H1 (cell line): ENCODE data around the gene UBE2O. TPM values are rescaled to one million over a fixed set of nuclear protein-coding genes. Genes with fewer than 3 reads are reported as not detected.

Source experiments
- CTCF ChIA-PET: fragments of 300-600 bp; sonication (Branson Sonifier 250); formaldehyde crosslinking; loops from one replicate; lab custom pipeline; 2021; ENCODE audit not compliant: partially characterized antibody; lab: Charles Lee
- POLR2A ChIA-PET: fragments of 300-600 bp; sonication (Branson Sonifier 250); formaldehyde crosslinking; loops from one replicate; lab custom pipeline; 2021; ENCODE audit warnings: inconsistent platforms; ENCODE audit not compliant: partially characterized antibody; lab: Charles Lee
- DNase-seq, 2 experiments: peaks; one replicate each; pipeline versions ENCODE4 v3.0.0 to v3.0.0-alpha.2; 2010 to 2022; ENCODE audit warnings: low spot score in 2 of 2, low read depth in 1 of 2, mixed read lengths in 1 of 2
- FAIRE-seq: peaks from 2 replicates; lab custom pipeline; 2011; peaks lifted over from hg19 to GRCh38; lab: Jason Lieb, UNC
- H2AFZ ChIP-seq: 2 replicates; pipeline ENCODE4 v1.8.1; 2012; ENCODE audit warnings: low read length, inconsistent platforms
- H2AK5ac ChIP-seq: 2 replicates; pipeline ENCODE4 v1.6.1; 2013; ENCODE audit warnings: low read depth, low read length
- H2BK120ac ChIP-seq: replicated peaks from 2 replicates; pipeline ENCODE3; 2013; ENCODE audit warnings: low read depth, low read length, inconsistent platforms
- H2BK12ac ChIP-seq: 2 replicates; pipeline ENCODE4 v1.6.1; 2013; ENCODE audit warnings: low read depth, low read length
- H2BK15ac ChIP-seq: 2 replicates; pipeline ENCODE4 v1.6.1; 2013; ENCODE audit warnings: low read length
- H2BK20ac ChIP-seq: 2 replicates; pipeline ENCODE4 v1.6.1; 2013; ENCODE audit warnings: low read length
- H2BK5ac ChIP-seq: 2 replicates; pipeline ENCODE4 v1.6.1; 2013; ENCODE audit warnings: low read depth, low read length
- H3K14ac ChIP-seq: 2 replicates; pipeline ENCODE4 v1.6.1; 2013; ENCODE audit warnings: inconsistent platforms; ENCODE audit not compliant: insufficient read length
- H3K18ac ChIP-seq: 2 replicates; pipeline ENCODE4 v1.6.1; 2013; ENCODE audit warnings: low read length; ENCODE audit errors: extremely low read depth
- H3K23ac ChIP-seq: 2 replicates; pipeline ENCODE4 v1.6.1; 2013; ENCODE audit warnings: inconsistent platforms; ENCODE audit not compliant: insufficient read length
- H3K23me2 ChIP-seq: 2 replicates; pipeline ENCODE4 v1.6.1; 2013; ENCODE audit warnings: low read depth, low read length
- H3K27ac ChIP-seq: 2 replicates; pipeline ENCODE4 v1.6.1; 2011; ENCODE audit warnings: low read depth, low read length, inconsistent platforms
- H3K27me3 ChIP-seq, 4 experiments: replicated peaks in 1 of 4; 1 replicate in 1 of 4; 2 replicates in 3 of 4; pipeline versions ENCODE4 v1.6.1 to v1.8.1; 2011 to 2013; ENCODE audit warnings: low read length in 3 of 4, mild to moderate bottlenecking in 3 of 4, inconsistent platforms in 2 of 4, mixed read lengths in 2 of 4, moderate library complexity in 1 of 4; ENCODE audit not compliant: control insufficient read depth in 3 of 4, insufficient read depth in 3 of 4; ENCODE audit errors: extremely low read depth in 1 of 4
- H3K36me3 ChIP-seq, 4 experiments: 2 replicates each; pipeline versions ENCODE4 v1.6.1 to v1.8.1; 2011 to 2013; ENCODE audit warnings: mild to moderate bottlenecking in 4 of 4, low read length in 3 of 4, moderate library complexity in 2 of 4, control low read depth in 1 of 4, inconsistent platforms in 1 of 4; ENCODE audit not compliant: insufficient read depth in 4 of 4, control insufficient read depth in 2 of 4
- H3K4ac ChIP-seq: replicated peaks from 2 replicates; pipeline ENCODE3; 2013; ENCODE audit warnings: low read length, low read depth, mixed read lengths, inconsistent platforms; ENCODE audit not compliant: insufficient read length
- H3K4me1 ChIP-seq, 4 experiments: replicated peaks in 1 of 4; 1 replicate in 1 of 4; 2 replicates in 3 of 4; pipeline versions ENCODE4 v1.6.1 to v1.8.1; 2011 to 2013; ENCODE audit warnings: low read length in 3 of 4, inconsistent platforms in 2 of 4, mixed read lengths in 1 of 4; ENCODE audit not compliant: insufficient read depth in 4 of 4, control insufficient read depth in 3 of 4
- H3K4me2 ChIP-seq, 2 experiments: 2 replicates each; pipeline versions ENCODE4 v1.6.1 to v1.8.1; 2011 to 2013; ENCODE audit warnings: low read depth in 2 of 2, low read length in 2 of 2, control low read depth in 1 of 2, inconsistent platforms in 1 of 2, mild to moderate bottlenecking in 1 of 2; ENCODE audit not compliant: insufficient read depth in 1 of 2
- H3K4me3 ChIP-seq, 4 experiments: fragments of 200-600, 300-600 bp in 1 of 4; sonication (generic), shearing (Covaris generic), sonication (Bioruptor Twin) in 1 of 4; 2 replicates each; pipeline versions ENCODE4 v1.5.1 to v1.8.1; 2011 to 2016; ENCODE audit warnings: low read length in 4 of 4, low read depth in 3 of 4, control low read depth in 2 of 4, inconsistent platforms in 2 of 4, mild to moderate bottlenecking in 2 of 4, mixed read lengths in 1 of 4, moderate library complexity in 1 of 4; ENCODE audit not compliant: insufficient read depth in 2 of 4; ENCODE audit errors: extremely low read depth in 1 of 4
- H3K56ac ChIP-seq: replicated peaks from 2 replicates; pipeline ENCODE3; 2013; ENCODE audit warnings: low read depth, mild to moderate bottlenecking, mixed read lengths, low read length, inconsistent platforms; ENCODE audit not compliant: insufficient read length
- H3K79me1 ChIP-seq: 2 replicates; pipeline ENCODE4 v1.6.1; 2013; ENCODE audit warnings: low read depth, low read length, control low read depth
- H3K79me2 ChIP-seq, 2 experiments: 2 replicates each; pipeline versions ENCODE4 v1.6.1 to v1.8.1; 2012 to 2013; ENCODE audit warnings: low read length in 2 of 2, mild to moderate bottlenecking in 2 of 2, inconsistent platforms in 1 of 2; ENCODE audit not compliant: insufficient read depth in 2 of 2, control insufficient read depth in 1 of 2
- H3K9ac ChIP-seq, 4 experiments: replicated peaks in 1 of 4; 1 replicate in 1 of 4; 2 replicates in 3 of 4; pipeline versions ENCODE4 v1.6.1 to v1.8.1; 2011 to 2013; ENCODE audit warnings: low read depth in 3 of 4, low read length in 3 of 4, control low read depth in 2 of 4, mild to moderate bottlenecking in 2 of 4, moderate library complexity in 2 of 4, inconsistent platforms in 1 of 4; ENCODE audit errors: extremely low read depth in 1 of 4
- H3K9me3 ChIP-seq, 2 experiments: 2 replicates each; pipeline versions ENCODE4 v1.6.1 to v1.8.1; 2012 to 2013; ENCODE audit warnings: mild to moderate bottlenecking in 2 of 2, moderate library complexity in 2 of 2, control low read depth in 1 of 2, inconsistent platforms in 1 of 2, low read depth in 1 of 2, low read length in 1 of 2, mixed read lengths in 1 of 2; ENCODE audit not compliant: insufficient read depth in 2 of 2
- H4K20me1 ChIP-seq, 2 experiments: replicated peaks in 1 of 2; 2 replicates each; pipeline versions ENCODE3 to v1.8.1; 2011 to 2013; ENCODE audit warnings: inconsistent platforms in 2 of 2, low read length in 2 of 2, mild to moderate bottlenecking in 1 of 2; ENCODE audit not compliant: insufficient read depth in 2 of 2, control insufficient read depth in 1 of 2
- H4K5ac ChIP-seq: 2 replicates; pipeline ENCODE4 v1.6.1; 2013; ENCODE audit warnings: low read length, low read depth, mixed read lengths, inconsistent platforms; ENCODE audit not compliant: insufficient read length
- H4K8ac ChIP-seq: 2 replicates; pipeline ENCODE4 v1.8.0; 2013; ENCODE audit warnings: mild to moderate bottlenecking, moderate library complexity, low read length, inconsistent platforms; ENCODE audit not compliant: insufficient read depth; ENCODE audit errors: extremely low read depth
- H4K91ac ChIP-seq: replicated peaks from 2 replicates; pipeline ENCODE3; 2013; ENCODE audit warnings: low read length, mixed read lengths, inconsistent platforms; ENCODE audit not compliant: insufficient read length
- BACH1 ChIP-seq: IDR thresholded peaks from 2 replicates; pipeline ENCODE4 v1.6.1; 2012; ENCODE audit warnings: low read length, improper control_type of control experiment
- CBX8 ChIP-seq: fragments of 300-800, 300-1000 bp; sonication (generic); IDR thresholded peaks from 2 replicates; pipeline ENCODE4 v1.7.1; 2016; ENCODE audit warnings: low read depth, low read length, borderline replicate concordance
- MAFK ChIP-seq: IDR thresholded peaks from 2 replicates; pipeline ENCODE4 v1.6.1; 2012; ENCODE audit warnings: low read depth, mild to moderate bottlenecking, improper control_type of control experiment, low read length
- PHF8 ChIP-seq: fragments of 200-600 bp; sonication (generic); conservative IDR thresholded peaks from 2 replicates; pipeline ENCODE4 v1.7.1; 2012; ENCODE audit warnings: low read depth, mild to moderate bottlenecking, inconsistent platforms, low read length, moderate library complexity
- SIN3A ChIP-seq, 2 experiments: IDR thresholded peaks in 1 of 2; conservative IDR thresholded peaks in 1 of 2; 2 replicates each; pipeline ENCODE4 v1.6.1; 2011 to 2012; ENCODE audit warnings: low read length in 2 of 2, improper control_type of control experiment in 1 of 2, low read depth in 1 of 2, mild to moderate bottlenecking in 1 of 2
- WGBS, 2 experiments: shearing (Covaris generic) in 1 of 2; methylation state at CpG; one replicate each; pipeline versions ENCODE4 v1.1.6 to v1.1.7; 2013 to 2015; ENCODE audit warnings: low lambda C conversion rate in 2 of 2, mixed read lengths in 2 of 2, inconsistent platforms in 1 of 2, low coverage in 1 of 2, missing lambda C conversion rate in 1 of 2; ENCODE audit not compliant: insufficient replicate concordance in 2 of 2, insufficient coverage in 1 of 2, insufficient read length in 1 of 2; ENCODE audit errors: extremely low coverage in 1 of 2, missing lambda C conversion rate in 1 of 2; 5-methylcytosine and 5-hydroxymethylcytosine counted together
- polyA plus RNA-seq, 7 experiments: library from polyadenylated mRNA; depleted of rRNA in 3 of 7; stranded (reverse) in 5 of 7; unstranded in 2 of 7; fragments of >200 nt in 5 of 7; fragments of 200-250 nt in 2 of 7; gene quantifications; 1 replicate in 5 of 7; 2 replicates in 1 of 7; 4 replicates in 1 of 7; pipeline versions ENCODE4 v1.2.1 to v1.2.3, GENCODE V29; 2011 to 2013; ENCODE audit warnings: missing spikeins in 2 of 7, mixed read lengths in 2 of 7
- total RNA-seq: library from RNA; stranded (reverse); fragmentation: NEBNext Ultra II Directional; extraction: Animal tissue kit (Norgen Biotek cat#: 25700); gene quantifications from 2 replicates; pipeline ENCODE4 v1.2.1, GENCODE V29; 2021

Gene UBE2O
- total and polyA plus RNA-seq, 2 of the 8 experiments (the other 6 are each of a cell fraction or from before 2014, with no cell fraction given) = 24.4 to 63.0 TPM

DNA sequence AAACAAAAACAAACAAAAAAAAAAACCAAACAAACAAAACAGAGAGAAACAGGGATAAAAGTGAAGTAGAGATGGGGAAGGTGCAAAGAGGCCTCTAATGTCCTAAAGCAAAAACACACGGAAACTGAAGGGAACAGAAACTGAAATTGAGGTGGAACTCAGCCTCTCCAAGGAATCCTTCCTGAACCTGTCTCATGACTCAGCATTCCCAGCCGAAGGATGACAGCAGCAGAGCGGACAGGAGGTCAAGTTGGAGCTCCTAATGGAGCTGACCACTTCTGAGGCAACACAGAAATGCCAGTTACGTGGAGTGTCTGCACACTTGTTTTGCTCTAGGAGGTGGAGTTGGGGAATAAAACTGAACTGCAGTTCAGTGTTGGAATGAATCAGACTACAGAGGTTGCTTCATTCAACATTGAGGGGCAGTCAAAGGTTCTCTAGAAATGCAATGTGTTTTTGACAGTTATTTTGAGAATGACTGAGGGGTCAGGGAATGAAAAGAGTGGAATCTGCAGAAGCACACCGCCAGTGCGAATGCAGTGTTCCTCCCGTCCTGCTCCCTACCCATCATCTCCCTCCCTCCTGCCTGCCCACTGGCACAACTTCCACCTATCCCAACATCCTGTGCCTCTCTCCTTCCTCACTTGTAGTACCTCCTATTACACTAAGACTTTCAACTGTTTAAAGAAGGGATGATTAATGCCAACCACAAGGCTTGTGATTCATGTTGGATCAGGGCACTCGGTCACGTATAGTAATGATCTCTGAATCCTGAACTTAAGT, 6.3 kb downstream of the UBE2O start:
- Histone ChIP-seq H2BK20ac (0 out of 2 replicates have a peak overlapping the region, but pooled peaks have one; percentile 10), H2BK120ac (no peak overlapping the region), H3K4me3 (peak overlapping the region in 1 of 4 experiments; percentile 31; a peak in 3 of 8 replicates), H3K18ac (peak overlapping the region; percentile 39; the same call in 1 of the 2 replicates), H4K91ac (peak overlapping the region; percentile 12), H2BK12ac (no peak overlapping the region), H2AK5ac (no peak overlapping the region), H4K5ac (no peak overlapping the region), H3K79me1 (peaks cover 14% of the 10 kb centered on the region), H3K9me3 (no peaks in the 10 kb centered on the region), H3K27ac (no peak overlapping the region), H2AFZ (no peak overlapping the region), H2BK15ac (no peak overlapping the region), H3K79me2 (peaks cover 40 to 93% of the 10 kb centered on the region in 2 experiments), H3K36me3 (no peaks in the 10 kb centered on the region), H3K27me3 (no peaks in the 10 kb centered on the region), H4K20me1 (peaks cover 19 to 34% of the 10 kb centered on the region in 2 experiments), H3K56ac (no peak overlapping the region), H3K23ac (no peak overlapping the region), H2BK5ac (peak overlapping the region; percentile 81; the same call in 1 of the 2 replicates), H4K8ac (no peak overlapping the region; the same call in 1 of the 2 replicates), H3K14ac (no peak overlapping the region), H3K4me2 (peak overlapping the region; percentile 35 to 56; a peak in 3 of 4 replicates), H3K9ac (no peak overlapping the region), H3K23me2 (no peaks in the 10 kb centered on the region), H3K4me1 (peaks cover 33 to 63% (median 58%) of the 10 kb centered on the region in 4 experiments), H3K4ac (peak overlapping the region; percentile 23)
- FAIRE-seq (no peak), DNase-seq (no peak)
- TF ChIP-seq PHF8 (no peak), SIN3A (conservative IDR thresholded peaks at IDR 0.05 in 1 of 2, IDR thresholded peaks at IDR 0.05 in 1 of 2; ENCODE audit: low read depth in 1 of 2, low read length in 2 of 2) (peak in 1 of 2 experiments; percentile 45; a peak in 2 of 4 replicates), CBX8 (no peak), MAFK (peak; percentile 92), BACH1 (peak; percentile 99)
- 66% methylated on average over 9 of the region's 9 CpGs; no CpG with 5 or more reads in 1 of the 2 experiments for WGBS, 2 experiments
- ChIA-PET POLR2A (interaction anchor here (1.7 kb wide), 1 partner anchor 12 kb away, joined by 5 read pairs; no protein-coding TSS in a partner anchor), CTCF (interaction anchor here (1.8 to 4.7 kb wide), 5 partner anchors 12 to 39 kb away, joined by 4 to 20 read pairs (median 13); no protein-coding TSS in a partner anchor)
